ENCODE data around the gene ZNF592.

ZNF592 gene

GRCh38 chr15:84759018-84759417 is 10.6 kb downstream of the ZNF592 start:
- ATAC-seq: no peak
- no peak for TF ChIP-seq GLIS3 (CRISPR knock-in tag; IDR thresholded peaks at IDR 0.05)
- no peak for TF ChIP-seq CSDC2 (CRISPR knock-in tag; IDR thresholded peaks at IDR 0.05)
- TF ChIP-seq BACH2 (CRISPR knock-in tag; IDR thresholded peaks at IDR 0.05; ENCODE audit: borderline replicate concordance): no peak
- no peak for TF ChIP-seq TSHZ2 (CRISPR knock-in tag; IDR thresholded peaks at IDR 0.05)
- no peak for TF ChIP-seq ISL1 (CRISPR knock-in tag; IDR thresholded peaks at IDR 0.05)
- no peak for TF ChIP-seq ZC3H10 (CRISPR knock-in tag; IDR thresholded peaks at IDR 0.05)
- TF ChIP-seq ARNTL (CRISPR knock-in tag; IDR thresholded peaks at IDR 0.05; ENCODE audit: borderline replicate concordance, low read depth): no peak
- no peak for TF ChIP-seq POU6F1 (CRISPR knock-in tag; IDR thresholded peaks at IDR 0.05; ENCODE audit: borderline replicate concordance, low read depth)
- no peak for TF ChIP-seq PPARA (CRISPR knock-in tag; IDR thresholded peaks at IDR 0.05; ENCODE audit: borderline replicate concordance)
- TF ChIP-seq CSRNP3 (CRISPR knock-in tag; IDR thresholded peaks at IDR 0.05): no peak
- no peak for TF ChIP-seq TOX (CRISPR knock-in tag; IDR thresholded peaks at IDR 0.05; ENCODE audit: borderline replicate concordance)
- TF ChIP-seq SNAI2 (CRISPR knock-in tag; IDR thresholded peaks at IDR 0.05): no peak
- no peak for TF ChIP-seq CREB5 (CRISPR knock-in tag; IDR thresholded peaks at IDR 0.05; ENCODE audit: low read depth)
- TF ChIP-seq RARB (CRISPR knock-in tag; IDR thresholded peaks at IDR 0.05): no peak
- no peak for TF ChIP-seq ZFP30 (CRISPR knock-in tag; IDR thresholded peaks at IDR 0.05)
- no peak for TF ChIP-seq ZNF70 (CRISPR knock-in tag; IDR thresholded peaks at IDR 0.05)
- no peak for TF ChIP-seq OSR1 (CRISPR knock-in tag; IDR thresholded peaks at IDR 0.05)
- TF ChIP-seq PATZ1 (CRISPR knock-in tag; IDR thresholded peaks at IDR 0.05; ENCODE audit: borderline replicate concordance): no peak
- no peak for TF ChIP-seq TCF4 (CRISPR knock-in tag; IDR thresholded peaks at IDR 0.05; ENCODE audit: borderline replicate concordance)

GRCh38 chr15:84760219-84760618 is 11.8 kb downstream of the ZNF592 start:
- TF ChIP-seq BACH2 (CRISPR knock-in tag; IDR thresholded peaks at IDR 0.05; ENCODE audit: borderline replicate concordance): no peak
- TF ChIP-seq RARB (CRISPR knock-in tag; IDR thresholded peaks at IDR 0.05): no peak
- TF ChIP-seq ARNTL (CRISPR knock-in tag; IDR thresholded peaks at IDR 0.05; ENCODE audit: borderline replicate concordance, low read depth): no peak
- ATAC-seq: no peak

- ATAC-seq: no peak
- TF ChIP-seq ARNTL (CRISPR knock-in tag; IDR thresholded peaks at IDR 0.05; ENCODE audit: borderline replicate concordance, low read depth): no peak
- TF ChIP-seq TSHZ2 (CRISPR knock-in tag; IDR thresholded peaks at IDR 0.05): no peak
- no peak for TF ChIP-seq RARB (CRISPR knock-in tag; IDR thresholded peaks at IDR 0.05)
- TF ChIP-seq OSR1 (CRISPR knock-in tag; IDR thresholded peaks at IDR 0.05): no peak
- TF ChIP-seq CREB5 (CRISPR knock-in tag; IDR thresholded peaks at IDR 0.05; ENCODE audit: low read depth): no peak
- TF ChIP-seq POU6F1 (CRISPR knock-in tag; IDR thresholded peaks at IDR 0.05; ENCODE audit: borderline replicate concordance, low read depth): no peak
- TF ChIP-seq BACH2 (CRISPR knock-in tag; IDR thresholded peaks at IDR 0.05; ENCODE audit: borderline replicate concordance): no peak
These were observed 13.3 kb downstream of the ZNF592 start for GRCh38 chr15:84761607-84762131.
